Pericardium fibroblast (primary cell): Measurements from ENCODE around the gene PPBP. TPM values are rescaled to one million over a fixed set of nuclear protein-coding genes. Genes with fewer than 3 reads are reported as not detected.

Source experiments
- total RNA-seq: library from RNA; depleted of rRNA; stranded (reverse); fragments of >200 nt; gene quantifications from 2 replicates; pipeline ENCODE4 v1.2.3, GENCODE V29; 2015

The PPBP gene
- total RNA-seq, result not detected in 2 replicates

GRCh38 chr4:73988061-73988460, at the start of gene PPBP:
TSS of gene PPBP (minus strand) at chr4:73988190. CDS start at chr4:73988103, 87 bp downstream.

GRCh38 chr4:73998040-73999011, 10.3 kb upstream of the PPBP start, which contains the start of gene CXCL5:
TSS of gene CXCL5 (minus strand) at chr4:73998677. CDS start at chr4:73998581, 96 bp downstream.

Other genes with a start within 250 kb of the PPBP start
- 2.0 and 4.0 TPM in 2 replicates for gene CXCL8, start 247.6 kb downstream of the PPBP start, total RNA-seq
- gene CXCL6, start 151.5 kb downstream of the PPBP start, total RNA-seq, result 3.2 and 18.8 TPM in 2 replicates
- 0.94 TPM in 1 of 2 replicates, not detected in the other for gene PF4V1, start 134.9 kb downstream of the PPBP start, total RNA-seq
- gene CXCL1, start 118.8 kb downstream of the PPBP start, total RNA-seq, result 7.8 and 39.3 TPM in 2 replicates
- 2.6 and 7.7 TPM in 2 replicates for gene PF4, start 6.2 kb downstream of the PPBP start, total RNA-seq
- 8.9 and 11.6 TPM in 2 replicates for gene CXCL5, start 10.5 kb upstream of the PPBP start, total RNA-seq
- gene CXCL3, start 50.5 kb upstream of the PPBP start, total RNA-seq, result 4.9 and 7.8 TPM in 2 replicates
- 20.9 and 50.6 TPM in 2 replicates for gene CXCL2, start 111.0 kb upstream of the PPBP start, total RNA-seq
- 4.6 and 5.3 TPM in 2 replicates for gene MTHFD2L, start 169.9 kb upstream of the PPBP start, total RNA-seq